HepG2 (cell line): ENCODE data around the gene PIK3C2B. TPM values are rescaled to one million over a fixed set of nuclear protein-coding genes. Genes with fewer than 3 reads are reported as not detected.

Experiments used
- ATAD3A ChIP-seq: sonication (generic); formaldehyde crosslinking; IDR thresholded peaks from 2 replicates; pipeline ENCODE4 v1.4.0; 2020; ENCODE audit warnings: missing genetic modification reagents
- CBFB ChIP-seq: sonication (generic); formaldehyde crosslinking; IDR thresholded peaks from 2 replicates; pipeline ENCODE4 v1.4.0; 2020; ENCODE audit warnings: missing genetic modification reagents
- CREB1 ChIP-seq, 2 experiments: fragments of 450-650 bp in 1 of 2; IDR thresholded peaks; 2 replicates each; pipeline ENCODE4 v1.6.1; 2016 to 2017; ENCODE audit warnings: control low read depth in 1 of 2, mild to moderate bottlenecking in 1 of 2, missing compliant biosample characterization in 1 of 2, missing genetic modification characterization in 1 of 2
- ERF ChIP-seq: IDR thresholded peaks from 2 replicates; pipeline ENCODE4 v1.6.1; 2018; ENCODE audit warnings: missing biosample characterization, missing genetic modification reagents
- FLYWCH1 ChIP-seq: sonication (generic); formaldehyde crosslinking; IDR thresholded peaks from 2 replicates; pipeline ENCODE4 v1.8.1; 2023; ENCODE audit warnings: mild to moderate bottlenecking, missing genetic modification reagents
- GPN1 ChIP-seq: sonication (generic); formaldehyde crosslinking; IDR thresholded peaks from 2 replicates; pipeline ENCODE4 v1.5.1; 2020; ENCODE audit warnings: missing genetic modification reagents, borderline replicate concordance
- GTF3A ChIP-seq: sonication (generic); formaldehyde crosslinking; conservative IDR thresholded peaks from 2 replicates; pipeline ENCODE4 v1.4.0; 2020; ENCODE audit warnings: mild to moderate bottlenecking, missing genetic modification reagents
- HNRNPL ChIP-seq: fragments of 200-400 bp; formaldehyde crosslinking; IDR thresholded peaks from 2 replicates; pipeline ENCODE4 v1.6.1; 2017; ENCODE audit warnings: mild to moderate bottlenecking, low read depth, low read length
- HOXA9 ChIP-seq: sonication (generic); formaldehyde crosslinking; IDR thresholded peaks from 2 replicates; pipeline ENCODE4 v1.8.1; 2022; ENCODE audit warnings: missing genetic modification reagents, mild to moderate bottlenecking, moderate library complexity, borderline replicate concordance
- KLF16 ChIP-seq, 2 experiments: sonication (generic) in 1 of 2; formaldehyde crosslinking in 1 of 2; IDR thresholded peaks; 2 replicates each; pipeline versions ENCODE4 v1.6.1 to v1.8.0; 2016 to 2023; ENCODE audit warnings: missing genetic modification reagents in 2 of 2, missing compliant biosample characterization in 1 of 2
- PATZ1 ChIP-seq: sonication (generic); formaldehyde crosslinking; IDR thresholded peaks from 2 replicates; pipeline ENCODE4 v1.4.0; 2020; ENCODE audit warnings: missing genetic modification reagents
- RELA ChIP-seq: sonication (generic); formaldehyde crosslinking; IDR thresholded peaks from 2 replicates; pipeline ENCODE4 v1.4.0; 2020; ENCODE audit warnings: missing genetic modification reagents
- TOE1 ChIP-seq: sonication (generic); formaldehyde crosslinking; IDR thresholded peaks from 2 replicates; pipeline ENCODE4 v1.4.0; 2020; ENCODE audit warnings: mild to moderate bottlenecking, missing genetic modification reagents
- TP53 ChIP-seq: sonication (generic); formaldehyde crosslinking; conservative IDR thresholded peaks from 2 replicates; pipeline ENCODE4 v1.4.0; 2020; ENCODE audit warnings: missing genetic modification reagents
- U2AF2 ChIP-seq: fragments of 200-400 bp; formaldehyde crosslinking; IDR thresholded peaks from 2 replicates; pipeline ENCODE4 v1.6.1; 2017; ENCODE audit warnings: low read depth, mild to moderate bottlenecking, low read length
- ZBTB38 ChIP-seq: sonication (generic); formaldehyde crosslinking; IDR thresholded peaks from 2 replicates; pipeline ENCODE4 v1.5.1; 2020; ENCODE audit warnings: mild to moderate bottlenecking, missing genetic modification reagents
- ZFAT ChIP-seq: sonication (generic); formaldehyde crosslinking; conservative IDR thresholded peaks from 2 replicates; pipeline ENCODE4 v1.8.1; 2023; ENCODE audit warnings: missing genetic modification reagents, inconsistent platforms
- ZNF207 ChIP-seq: fragments of 450-650 bp; IDR thresholded peaks from 2 replicates; pipeline ENCODE4 v1.6.1; 2016; ENCODE audit warnings: antibody characterized with exemption, borderline replicate concordance
- ZNF615 ChIP-seq: sonication (generic); formaldehyde crosslinking; IDR thresholded peaks from 2 replicates; pipeline ENCODE4 v1.5.0; 2020; ENCODE audit warnings: mild to moderate bottlenecking, missing genetic modification reagents, borderline replicate concordance
- ZNF687 ChIP-seq: sonication (generic); formaldehyde crosslinking; IDR thresholded peaks from 2 replicates; pipeline ENCODE4 v1.5.1; 2020; ENCODE audit warnings: mild to moderate bottlenecking, missing genetic modification reagents, moderate library complexity
- ZNF777 ChIP-seq: sonication (generic); formaldehyde crosslinking; IDR thresholded peaks from 2 replicates; pipeline ENCODE4 v1.4.0; 2020; ENCODE audit warnings: missing genetic modification reagents
- ZSCAN21 ChIP-seq: sonication (generic); formaldehyde crosslinking; IDR thresholded peaks from 2 replicates; pipeline ENCODE4 v1.8.0; 2022; ENCODE audit warnings: mild to moderate bottlenecking, missing genetic modification reagents, moderate library complexity, borderline replicate concordance
- polyA plus RNA-seq, 8 experiments: library from polyadenylated mRNA; depleted of rRNA in 3 of 8; stranded (reverse) in 7 of 8; unstranded in 1 of 8; fragments of >200 nt; fragmentation: Illumina TruSeq in 4 of 8; extraction: Trizol in 4 of 8; gene quantifications; 2 replicates each; pipeline versions ENCODE4 v1.2.1 to v1.2.3, GENCODE V29; 2011 to 2016; ENCODE audit warnings: low read depth in 4 of 8, missing spikeins in 1 of 8, mixed read lengths in 1 of 8; ENCODE audit not compliant: insufficient read depth in 1 of 8
- total RNA-seq, 5 experiments: library from RNA; depleted of rRNA; stranded (reverse); fragments of >200 nt; fragmentation: Illumina TruSeq; extraction: Trizol; gene quantifications; 2 replicates each; pipeline ENCODE4 v1.2.3, GENCODE V29; 2016; ENCODE audit warnings: low read depth in 1 of 5
- TF ChIP-seq, protein P1 (sequence below): IDR thresholded peaks from 2 replicates; pipeline ENCODE4 v1.6.1; 2016; ENCODE audit warnings: mild to moderate bottlenecking

The PIK3C2B gene
- total and polyA plus RNA-seq, 2 of the 13 experiments (the other 11 are each of a cell fraction or from before 2014, with no cell fraction given): 3.4 to 4.5 TPM

DNA sequence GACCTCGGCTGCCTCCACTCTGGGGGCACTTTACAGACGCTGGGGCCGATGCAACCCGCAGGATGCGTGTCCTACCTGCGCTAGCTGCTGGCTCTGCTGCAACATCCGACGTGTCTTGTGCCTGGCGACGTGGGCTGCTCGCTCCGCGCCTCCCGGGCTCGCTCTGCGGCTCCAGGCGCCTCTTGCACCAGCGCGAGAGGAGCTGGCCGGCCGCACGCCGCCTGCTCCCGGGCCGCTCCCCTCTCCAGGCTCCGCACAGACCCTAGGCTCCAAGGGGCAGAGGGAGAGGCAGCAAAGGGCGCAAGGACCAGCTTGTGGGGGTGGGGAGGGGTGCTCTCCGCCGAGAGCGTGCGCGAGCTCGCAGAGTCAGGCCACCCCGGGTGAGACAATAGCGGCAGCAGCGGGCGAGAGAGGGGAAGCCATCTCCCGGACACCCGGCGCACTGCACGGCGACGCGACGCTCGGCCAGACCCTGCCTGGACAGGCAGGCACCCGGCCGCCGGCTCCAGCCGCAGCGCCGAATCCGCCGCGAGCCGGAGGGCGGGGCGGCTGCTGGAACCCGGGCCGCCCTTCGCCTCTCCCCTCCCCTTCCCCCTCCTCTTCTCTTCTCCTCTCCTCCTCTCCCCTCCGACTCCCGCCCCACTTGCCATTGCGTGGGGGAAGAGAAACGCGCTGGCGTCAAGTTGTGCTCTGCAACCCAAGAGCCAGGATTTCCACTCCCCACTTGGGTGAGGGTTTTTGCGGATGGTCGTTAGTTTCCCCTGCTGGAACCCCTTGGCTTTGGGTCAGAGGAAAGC lies at the start of gene PIK3C2B (continued):
- TF ChIP-seq PATZ1 (peak; percentile 60), ZNF615 (CRISPR knock-in tag) (no peak), ZSCAN21 (CRISPR knock-in tag) (peak; percentile 86), ZNF687 (CRISPR knock-in tag) (peak; percentile 92), RELA (CRISPR knock-in tag) (peak; percentile 54; the same call in 1 of the 2 replicates), GPN1 (CRISPR knock-in tag) (no peak), ERF (peak; percentile 17; the same call in 1 of the 2 replicates), U2AF2 (no peak), CREB1 (IDR thresholded peaks at IDR 0.05) (no peak), CREB1 (CRISPR knock-in tag; IDR thresholded peaks at IDR 0.05) (no peak), KLF16 (CRISPR knock-in tag; IDR thresholded peaks at IDR 0.05) (no peak), TP53 (0 out of 2 replicates have a peak, but pooled peaks have one; percentile 5), ATAD3A (CRISPR knock-in tag) (no peak), ZNF207 (no peak), HOXA9 (CRISPR knock-in tag) (0 out of 2 replicates have a peak, but pooled peaks have one; percentile 67), ZBTB38 (CRISPR knock-in tag) (peak; percentile 18; the same call in 1 of the 2 replicates), CBFB (peak; percentile 52; the same call in 1 of the 2 replicates), GTF3A (no peak), TOE1 (CRISPR knock-in tag) (no peak), ZFAT (CRISPR knock-in tag) (peak; percentile 31; the same call in 1 of the 2 replicates), HNRNPL (no peak), ZNF777 (CRISPR knock-in tag) (peak; percentile 96), FLYWCH1 (CRISPR knock-in tag) (0 out of 2 replicates have a peak, but pooled peaks have one; percentile 38)
- TF ChIP-seq, protein P1, sequence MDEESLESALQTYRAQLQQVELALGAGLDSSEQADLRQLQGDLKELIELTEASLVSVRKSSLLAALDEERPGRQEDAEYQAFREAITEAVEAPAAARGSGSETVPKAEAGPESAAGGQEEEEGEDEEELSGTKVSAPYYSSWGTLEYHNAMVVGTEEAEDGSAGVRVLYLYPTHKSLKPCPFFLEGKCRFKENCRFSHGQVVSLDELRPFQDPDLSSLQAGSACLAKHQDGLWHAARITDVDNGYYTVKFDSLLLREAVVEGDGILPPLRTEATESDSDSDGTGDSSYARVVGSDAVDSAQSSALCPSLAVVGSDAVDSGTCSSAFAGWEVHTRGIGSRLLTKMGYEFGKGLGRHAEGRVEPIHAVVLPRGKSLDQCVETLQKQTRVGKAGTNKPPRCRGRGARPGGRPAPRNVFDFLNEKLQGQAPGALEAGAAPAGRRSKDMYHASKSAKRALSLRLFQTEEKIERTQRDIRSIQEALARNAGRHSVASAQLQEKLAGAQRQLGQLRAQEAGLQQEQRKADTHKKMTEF (CRISPR knock-in tag): peak; percentile 77
